Neural cell (in vitro differentiated cells): ENCODE data around the gene P2RY1. TPM values are rescaled to one million over a fixed set of nuclear protein-coding genes. Genes with fewer than 3 reads are reported as not detected.
A peak's percentile ranks its signal among the peaks of the same experiment; 100 is the strongest.

Source experiments
- H2AFZ ChIP-seq: fragments of 200-600, 300-800 bp; sonication (generic), shearing (Covaris generic); 2 replicates; pipeline ENCODE4 v1.6.0; 2014; ENCODE audit warnings: low read depth, mild to moderate bottlenecking, antibody characterized with exemption, low read length, moderate library complexity
- H3F3A ChIP-seq: fragments of 200-600 bp; shearing (Covaris generic); 2 replicates; pipeline ENCODE4 v1.6.1; 2016; ENCODE audit warnings: mild to moderate bottlenecking, moderate library complexity, mixed read lengths, antibody characterized with exemption, low read length; ENCODE audit not compliant: insufficient read depth, poor library complexity, severe bottlenecking
- H3K27ac ChIP-seq: fragments of 200-600, 300-800 bp; sonication (generic), shearing (Covaris generic); 2 replicates; pipeline ENCODE4 v1.5.1; 2014; ENCODE audit warnings: mild to moderate bottlenecking, low read length, moderate library complexity
- H3K27me3 ChIP-seq: fragments of 300-800, 200-600 bp; sonication (generic), shearing (Covaris generic); 2 replicates; pipeline ENCODE4 v1.6.0; 2014; ENCODE audit warnings: mild to moderate bottlenecking, low read depth, low read length, moderate library complexity; ENCODE audit not compliant: insufficient read depth
- H3K36me3 ChIP-seq: fragments of 300-800, 200-600 bp; sonication (generic), shearing (Covaris generic); 2 replicates; pipeline ENCODE4 v1.5.1; 2014; ENCODE audit warnings: mild to moderate bottlenecking, antibody characterized with exemption, low read length, moderate library complexity; ENCODE audit not compliant: insufficient read depth
- H3K4me2 ChIP-seq: fragments of 300-800, 200-600 bp; sonication (generic), shearing (Covaris generic); 2 replicates; pipeline ENCODE4 v1.6.0; 2014; ENCODE audit warnings: mild to moderate bottlenecking, low read length
- H3K4me3 ChIP-seq: fragments of 300-800, 200-600 bp; sonication (generic), shearing (Covaris generic); 2 replicates; pipeline ENCODE4 v1.5.1; 2014; ENCODE audit warnings: mild to moderate bottlenecking, low read length, moderate library complexity
- H3K79me2 ChIP-seq: fragments of 200-600 bp; shearing (Covaris generic); replicated peaks from 2 replicates; pipeline ENCODE4 v1.6.0; 2014; ENCODE audit warnings: mild to moderate bottlenecking, low read length, moderate library complexity; ENCODE audit not compliant: insufficient read depth
- H3K9ac ChIP-seq: fragments of 300-800, 200-600 bp; sonication (generic), shearing (Covaris generic); 2 replicates; pipeline ENCODE4 v1.6.1; 2016; ENCODE audit warnings: mild to moderate bottlenecking, low read length, mixed read lengths
- H3K9me2 ChIP-seq: fragments of 200-600 bp; shearing (Covaris generic); 2 replicates; pipeline ENCODE4 v1.6.1; 2016; ENCODE audit warnings: mild to moderate bottlenecking, low read length, mixed read lengths; ENCODE audit not compliant: insufficient read depth
- H3K9me3 ChIP-seq: fragments of 200-600, 300-800 bp; sonication (generic), shearing (Covaris generic); 2 replicates; pipeline ENCODE4 v1.6.1; 2016; ENCODE audit warnings: mild to moderate bottlenecking, mixed run types, low read length, moderate library complexity, mixed read lengths
- H4K20me1 ChIP-seq: fragments of 200-600 bp; shearing (Covaris generic); 2 replicates; pipeline ENCODE4 v1.6.1; 2016; ENCODE audit warnings: mild to moderate bottlenecking, mixed run types; ENCODE audit not compliant: insufficient read depth
- CTCF ChIP-seq: fragments of 450-650 bp; IDR thresholded peaks from 2 replicates; pipeline ENCODE4 v1.5.1; 2014; ENCODE audit warnings: antibody characterized with exemption, mild to moderate bottlenecking, moderate library complexity; ENCODE audit not compliant: poor library complexity, severe bottlenecking
- EP300 ChIP-seq: fragments of 450-650 bp; conservative IDR thresholded peaks from 2 replicates; pipeline ENCODE4 v1.6.1; 2014; ENCODE audit warnings: antibody characterized with exemption, mild to moderate bottlenecking, moderate library complexity; ENCODE audit not compliant: poor library complexity, severe bottlenecking
- EZH2 ChIP-seq: fragments of 200-600, 300-800 bp; shearing (Covaris generic), sonication (generic); IDR thresholded peaks from 2 replicates; pipeline ENCODE4 v1.6.1; 2014; ENCODE audit warnings: antibody characterized with exemption, low read length, borderline replicate concordance, mild to moderate bottlenecking; ENCODE audit not compliant: insufficient read depth, poor library complexity, severe bottlenecking
- MXI1 ChIP-seq: fragments of 450-650 bp; conservative IDR thresholded peaks from 2 replicates; pipeline ENCODE4 v1.6.1; 2014; ENCODE audit warnings: antibody characterized with exemption, mild to moderate bottlenecking; ENCODE audit not compliant: poor library complexity, severe bottlenecking
- POLR2AphosphoS5 ChIP-seq: IDR thresholded peaks from 2 replicates; pipeline ENCODE4 v1.6.1; 2012
- RAD21 ChIP-seq: fragments of 450-650 bp; conservative IDR thresholded peaks from 2 replicates; pipeline ENCODE4 v1.6.1; 2014; ENCODE audit warnings: antibody characterized with exemption, mild to moderate bottlenecking, moderate library complexity
- REST ChIP-seq: IDR thresholded peaks from 2 replicates; pipeline ENCODE4 v1.6.1; 2012; ENCODE audit warnings: borderline replicate concordance
- SMC3 ChIP-seq: fragments of 450-650 bp; conservative IDR thresholded peaks from 2 replicates; pipeline ENCODE4 v1.6.1; 2014; ENCODE audit warnings: antibody characterized with exemption, mild to moderate bottlenecking, moderate library complexity; ENCODE audit not compliant: poor library complexity
- TAF1 ChIP-seq: IDR thresholded peaks from 2 replicates; pipeline ENCODE4 v1.6.1; 2012; ENCODE audit warnings: low read depth
- polyA plus RNA-seq: library from polyadenylated mRNA; depleted of rRNA; stranded (reverse); fragments of >200 nt; gene quantifications from 2 replicates; pipeline ENCODE4 v1.2.3, GENCODE V29; 2014

P2RY1 gene
- polyA plus RNA-seq, 1 donor from 2014 or later, result 3.0 TPM

GRCh38 chr3:152857082-152857481 lies 22.2 kb downstream of the P2RY1 start (continued):
- TF ChIP-seq SMC3 (no peak), POLR2AphosphoS5 (no peak)

- Histone ChIP-seq H3K4me3 (no peak overlapping the region), H3K36me3 (no peaks in the 10 kb centered on the region), H4K20me1 (no peaks in the 10 kb centered on the region), H3F3A (no peaks in the 10 kb centered on the region), H3K27ac (no peak overlapping the region), H3K9me3 (no peaks in the 10 kb centered on the region), H3K27me3 (no peaks in the 10 kb centered on the region), H2AFZ (no peak overlapping the region), H3K9ac (no peak overlapping the region), H3K9me2 (no peaks in the 10 kb centered on the region), H3K79me2 (no peaks in the 10 kb centered on the region), H3K4me2 (no peak overlapping the region)
- TF ChIP-seq REST (peak; percentile 87), EZH2 (no peak)
Observed at GRCh38 chr3:152858170-152858800, 23.4 kb downstream of the P2RY1 start.

- Histone ChIP-seq H3K9ac (no peak overlapping the region), H2AFZ (no peak overlapping the region), H3K4me3 (no peak overlapping the region), H3F3A (no peaks in the 10 kb centered on the region), H3K36me3 (no peaks in the 10 kb centered on the region), H3K9me3 (no peaks in the 10 kb centered on the region), H3K9me2 (no peaks in the 10 kb centered on the region), H3K27ac (no peak overlapping the region), H3K27me3 (no peaks in the 10 kb centered on the region), H4K20me1 (no peaks in the 10 kb centered on the region), H3K79me2 (no peaks in the 10 kb centered on the region), H3K4me2 (no peak overlapping the region)
- no peak for TF ChIP-seq EP300
- TF ChIP-seq MXI1, result no peak
- TF ChIP-seq SMC3, result no peak
- TF ChIP-seq RAD21, result no peak
- TF ChIP-seq CTCF, result no peak
- TF ChIP-seq TAF1, result no peak
- no peak for TF ChIP-seq POLR2AphosphoS5
- TF ChIP-seq REST, result no peak
- no peak for TF ChIP-seq EZH2
Observed at GRCh38 chr3:152860736-152861135, 25.8 kb downstream of the P2RY1 start.
